ENCODE results near the gene SOAT1. TPM values are rescaled to one million over a fixed set of nuclear protein-coding genes. Genes with fewer than 3 reads are reported as not detected.
"Not testable (repeated sequence)": the region's sequence is repeated elsewhere in the genome, so short reads cannot be mapped to it uniquely, and the experiment has no call there.

Gene SOAT1
- total RNA-seq, 1 donor from 2014 or later, result 9.8 TPM

DNA sequence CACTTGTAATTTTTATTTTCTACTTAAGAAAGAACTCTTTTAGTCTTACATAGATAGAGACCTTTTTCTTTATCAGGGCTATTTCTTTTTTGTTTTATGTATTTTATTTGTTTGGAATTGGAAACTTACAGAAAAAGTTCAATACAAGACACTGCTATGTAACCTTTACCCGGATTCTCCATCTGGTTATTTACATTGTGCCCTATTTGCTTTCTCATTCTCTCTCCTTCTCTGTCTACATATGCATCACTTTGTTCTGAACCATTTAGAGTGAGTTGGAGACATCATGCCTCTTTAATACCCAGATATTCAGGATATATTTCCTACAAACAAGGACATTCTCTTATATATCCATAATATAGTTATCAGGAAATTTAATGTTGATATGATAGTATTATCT is 90.4 kb downstream of the SOAT1 start:
- Histone ChIP-seq H3K4me1 (no peaks in the 10 kb centered on the region), H3K36me3 (no peaks in the 10 kb centered on the region), H3K27ac (replicated peaks) (no peak overlapping the region), H3K27me3 (ENCODE audit: low read depth) (no peaks in the 10 kb centered on the region), H3K4me3 (no peak overlapping the region), H3K9me3 (replicated peaks) (no peaks in the 10 kb centered on the region)
- no peak for DNase-seq
- TF ChIP-seq, protein P1, sequence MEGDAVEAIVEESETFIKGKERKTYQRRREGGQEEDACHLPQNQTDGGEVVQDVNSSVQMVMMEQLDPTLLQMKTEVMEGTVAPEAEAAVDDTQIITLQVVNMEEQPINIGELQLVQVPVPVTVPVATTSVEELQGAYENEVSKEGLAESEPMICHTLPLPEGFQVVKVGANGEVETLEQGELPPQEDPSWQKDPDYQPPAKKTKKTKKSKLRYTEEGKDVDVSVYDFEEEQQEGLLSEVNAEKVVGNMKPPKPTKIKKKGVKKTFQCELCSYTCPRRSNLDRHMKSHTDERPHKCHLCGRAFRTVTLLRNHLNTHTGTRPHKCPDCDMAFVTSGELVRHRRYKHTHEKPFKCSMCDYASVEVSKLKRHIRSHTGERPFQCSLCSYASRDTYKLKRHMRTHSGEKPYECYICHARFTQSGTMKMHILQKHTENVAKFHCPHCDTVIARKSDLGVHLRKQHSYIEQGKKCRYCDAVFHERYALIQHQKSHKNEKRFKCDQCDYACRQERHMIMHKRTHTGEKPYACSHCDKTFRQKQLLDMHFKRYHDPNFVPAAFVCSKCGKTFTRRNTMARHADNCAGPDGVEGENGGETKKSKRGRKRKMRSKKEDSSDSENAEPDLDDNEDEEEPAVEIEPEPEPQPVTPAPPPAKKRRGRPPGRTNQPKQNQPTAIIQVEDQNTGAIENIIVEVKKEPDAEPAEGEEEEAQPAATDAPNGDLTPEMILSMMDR (IDR thresholded peaks at IDR 0.05; ENCODE audit: borderline replicate concordance), result no peak
- intact Hi-C loops (cut with micrococcal nuclease), result no loop called here

- DNase-seq, result no peak
- H3K9me3 ChIP-seq (replicated peaks), result no peaks in the 10 kb centered on the region
- H3K4me1 ChIP-seq, result no peaks in the 10 kb centered on the region
- H3K27me3 ChIP-seq (ENCODE audit: low read depth), result no peaks in the 10 kb centered on the region
- no peak overlapping the region for H3K4me3 ChIP-seq
- TF ChIP-seq, protein P1 (IDR thresholded peaks at IDR 0.05; ENCODE audit: borderline replicate concordance), result no peak
- H3K27ac ChIP-seq (replicated peaks), result no peak overlapping the region
- intact Hi-C loops (cut with micrococcal nuclease), result no loop called here
- H3K36me3 ChIP-seq, result no peaks in the 10 kb centered on the region
Observed at GRCh38 chr1:179385510-179385909, 91.9 kb downstream of the SOAT1 start.

- H3K9me3 ChIP-seq (replicated peaks), result peaks cover 38% of the 10 kb centered on the region
- no peaks in the 10 kb centered on the region for H3K27me3 ChIP-seq (ENCODE audit: low read depth)
- H3K36me3 ChIP-seq, result no peaks in the 10 kb centered on the region
- H3K27ac ChIP-seq (replicated peaks), result no peak overlapping the region
- TF ChIP-seq, protein P1 (IDR thresholded peaks at IDR 0.05; ENCODE audit: borderline replicate concordance), result no peak
- no peak overlapping the region for H3K4me3 ChIP-seq
- no peaks in the 10 kb centered on the region for H3K4me1 ChIP-seq
- no peak for DNase-seq
- intact Hi-C loops (cut with micrococcal nuclease), result no loop called here
Observed at GRCh38 chr1:179393721-179394120, 100.1 kb downstream of the SOAT1 start.

DNA sequence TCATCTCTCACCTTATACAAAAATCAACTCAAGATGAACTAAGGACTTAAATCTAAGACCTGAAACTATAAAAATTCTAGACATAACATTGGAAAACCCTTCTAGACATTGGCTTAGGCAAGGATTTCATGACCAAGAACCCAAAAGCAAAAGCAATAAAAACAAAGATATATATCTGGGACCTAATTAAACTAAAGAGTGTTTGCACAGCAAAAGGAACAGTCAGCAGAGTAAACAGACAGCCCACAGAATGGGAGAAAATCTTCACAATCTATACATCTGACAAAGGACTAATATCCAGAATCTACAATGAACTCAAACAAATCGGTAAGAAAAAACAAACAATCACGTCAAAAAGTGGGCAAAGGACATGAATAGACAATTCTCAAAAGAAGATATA is 105.8 kb downstream of the SOAT1 start:
- H3K36me3 ChIP-seq; H3K4me1 ChIP-seq; intact Hi-C loops (cut with micrococcal nuclease); H3K27ac ChIP-seq (replicated peaks); H3K4me3 ChIP-seq; DNase-seq; H3K27me3 ChIP-seq (ENCODE audit: low read depth): not testable (repeated sequence)
- H3K9me3 ChIP-seq (replicated peaks), result peaks cover 14% of the 10 kb centered on the region

Other genes starting within 250 kb of the SOAT1 start
- 9.6 TPM for gene TOR3A, start 211.7 kb upstream of the SOAT1 start, total RNA-seq
- gene ABL2, start 64.1 kb upstream of the SOAT1 start, total RNA-seq, result 9.0 TPM
- gene AXDND1, start 72.2 kb downstream of the SOAT1 start, total RNA-seq, result not detected

All from left ventricle myocardium inferior (tissue), 1 donor.